ENCODE results near the gene OSM.

The OSM gene

DNA sequence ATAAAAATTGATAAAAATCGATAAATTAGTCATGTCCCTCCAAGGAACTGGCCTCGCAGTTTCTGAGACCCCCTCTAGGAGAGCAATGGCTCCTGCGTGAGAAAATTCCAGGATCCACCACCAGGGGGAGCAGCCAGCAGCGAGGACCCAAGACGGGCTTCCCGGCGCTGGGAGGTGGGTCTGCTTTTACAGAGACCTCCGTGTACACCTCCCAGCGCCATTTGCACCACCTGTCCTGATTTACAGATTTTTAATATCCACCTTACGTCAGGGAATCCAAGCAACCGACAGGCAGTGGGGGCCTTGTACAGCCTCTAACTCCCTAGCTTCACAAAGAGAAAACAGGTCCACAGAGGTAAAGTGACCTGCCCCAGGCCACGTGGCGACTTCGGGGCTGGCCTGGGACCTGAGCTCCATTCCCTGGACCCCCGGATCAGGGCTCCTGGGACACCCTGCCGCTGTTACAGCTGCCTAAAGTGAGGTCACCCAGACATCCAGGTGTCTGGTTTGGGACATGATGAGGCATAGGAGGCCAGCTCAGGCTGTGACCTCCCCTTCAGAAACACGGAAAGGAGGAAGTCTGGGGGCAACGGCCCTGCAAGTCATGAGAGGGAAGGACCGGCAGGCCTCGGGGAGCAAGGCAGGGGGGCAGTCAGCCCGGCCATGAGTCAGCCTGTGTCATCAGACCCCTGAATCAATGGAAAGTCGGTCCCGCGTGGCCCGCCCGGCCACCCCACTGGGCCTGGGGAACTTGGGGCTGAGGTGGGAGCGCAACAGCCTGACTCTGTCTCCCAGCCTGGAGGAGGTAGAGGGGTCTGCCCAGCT is 3.5 kb downstream of the OSM start:
- peak; percentile 64 for DNase-seq (ENCODE audit: low spot score)

DNA sequence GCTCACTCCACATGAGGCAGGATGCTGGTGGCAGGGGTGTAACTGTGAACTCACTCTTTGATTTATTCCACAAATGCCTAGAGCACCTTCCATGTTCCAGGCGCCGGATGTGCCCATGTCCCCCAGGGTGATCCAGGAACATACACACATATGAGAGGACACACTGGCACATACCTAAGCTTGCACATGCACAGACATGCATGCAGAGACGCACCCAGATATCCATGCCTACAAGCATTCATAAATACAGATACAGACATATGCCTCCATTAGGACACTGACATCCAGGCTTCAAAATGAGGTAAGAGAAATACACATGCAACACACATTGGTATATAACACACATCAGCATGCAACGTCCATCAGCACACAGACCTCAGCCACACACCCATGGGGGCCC is 4.5 kb downstream of the OSM start:
- DNase-seq (ENCODE audit: low spot score) = no peak

DNA sequence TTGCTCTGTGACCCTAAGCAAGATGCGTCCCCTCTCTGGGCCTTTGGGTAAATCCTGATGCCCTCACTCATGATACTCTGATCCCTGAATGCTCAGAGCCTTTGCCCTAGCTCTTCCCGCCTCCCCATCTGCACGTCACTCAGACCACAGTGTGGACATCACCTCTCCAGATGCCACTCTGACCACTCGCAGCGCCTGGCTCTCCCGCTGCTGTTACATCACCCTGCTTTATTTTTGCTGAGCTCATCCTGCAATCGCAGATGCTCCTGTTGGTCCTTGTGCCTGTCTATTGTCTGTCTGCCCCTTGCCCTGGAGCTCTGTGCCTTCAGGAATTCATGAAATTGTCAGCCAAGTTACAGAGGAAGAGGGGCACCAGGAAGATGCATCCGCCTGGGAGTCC is 5.5 kb downstream of the OSM start:
- DNase-seq (ENCODE audit: low spot score) = no peak

DNA sequence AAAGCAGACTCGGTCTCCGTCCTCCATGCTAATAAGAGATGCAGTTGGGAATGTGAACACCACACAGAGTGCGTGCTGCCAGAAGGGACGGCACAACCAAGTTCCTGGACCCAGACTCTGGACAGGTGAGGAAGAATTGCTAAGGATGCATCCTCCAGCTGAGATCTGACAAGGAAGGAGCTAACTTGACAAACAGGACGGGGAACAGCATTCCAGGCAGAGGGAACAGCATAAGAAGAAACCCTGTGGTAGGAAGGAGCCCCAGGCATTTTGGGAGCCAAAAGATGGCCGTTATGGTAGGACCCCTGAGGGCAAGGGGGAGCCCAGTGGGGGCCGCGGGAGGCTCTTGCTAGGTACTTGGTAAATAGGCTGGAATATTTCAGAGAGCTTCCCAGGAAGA is 6.0 kb downstream of the OSM start:
- DNase-seq (ENCODE audit: low spot score) = no peak

DNA sequence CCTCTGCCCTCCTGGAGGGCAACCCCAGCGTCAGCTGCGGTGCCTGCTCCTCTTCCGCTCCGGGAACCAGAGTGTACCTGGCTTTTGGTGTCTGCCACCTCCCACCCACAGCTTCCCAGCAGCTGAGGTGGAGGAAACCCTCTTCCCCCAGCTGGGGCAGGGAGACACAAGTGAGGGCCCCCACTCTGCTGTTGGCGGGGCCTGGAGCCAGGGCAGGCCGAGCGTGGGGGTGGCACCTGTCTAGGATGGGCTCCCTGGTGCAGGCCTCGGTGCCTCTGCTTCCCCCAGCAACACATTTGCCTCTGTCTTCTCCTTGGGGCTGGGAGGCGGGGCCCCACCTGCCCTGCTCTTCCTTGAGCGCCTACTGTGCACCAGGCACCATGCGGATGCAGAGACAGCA is 6.4 kb downstream of the OSM start:
- DNase-seq (ENCODE audit: low spot score) = no peak

DNA sequence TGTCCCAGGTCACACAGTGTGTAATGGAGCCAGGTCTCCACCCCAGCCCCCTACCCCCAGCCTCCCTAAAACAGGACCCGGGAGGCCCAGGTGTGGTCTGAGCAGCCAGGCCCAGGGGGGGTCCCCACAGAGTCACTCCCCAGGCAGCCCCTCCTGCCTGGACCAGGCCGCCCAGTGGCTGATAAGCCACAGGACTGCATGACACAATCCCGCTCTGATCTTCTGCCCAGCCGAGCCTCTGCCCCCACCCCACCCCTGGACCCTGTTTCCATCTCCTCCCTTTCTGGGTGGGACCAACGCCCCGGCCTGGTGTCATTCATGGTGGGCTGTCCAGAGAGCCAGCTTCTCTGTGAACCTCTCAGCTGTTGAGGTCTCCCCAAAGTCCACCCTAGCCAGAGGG is 12.3 kb downstream of the OSM start:
- no peak for DNase-seq (ENCODE audit: low spot score)

DNA sequence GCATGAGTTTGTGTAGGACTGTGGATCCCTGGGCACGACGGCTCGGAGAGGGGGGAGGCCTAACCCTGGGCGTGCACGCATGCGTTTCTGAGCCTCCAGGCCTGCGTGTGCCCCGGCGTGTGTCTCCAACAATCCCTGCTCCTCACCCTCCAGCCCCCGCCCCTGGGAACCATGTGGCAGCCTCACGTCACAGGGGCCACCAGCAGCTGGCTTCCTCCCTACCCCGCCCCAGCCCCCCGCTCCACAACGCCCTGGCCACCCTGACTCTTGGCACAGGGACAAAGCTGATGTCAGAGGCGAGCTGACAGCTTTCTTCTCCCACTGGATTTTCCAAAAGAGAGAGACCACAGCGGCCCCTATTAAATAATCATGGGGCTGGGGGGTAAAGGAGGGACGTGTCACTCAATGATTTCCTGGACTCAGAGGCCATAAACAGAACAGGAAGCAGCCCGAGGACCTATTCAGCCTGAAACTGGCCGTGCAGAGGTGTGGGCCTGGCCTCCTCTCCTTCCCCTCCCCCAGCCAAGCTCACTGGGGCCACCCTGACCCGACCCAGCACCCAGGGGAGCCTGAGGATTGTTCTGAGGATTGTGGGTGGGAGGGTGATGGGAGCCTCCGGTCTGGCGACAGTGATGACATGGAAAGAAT is 13.3 kb downstream of the OSM start:
- peak; percentile 74 for DNase-seq (ENCODE audit: low spot score)

DNA sequence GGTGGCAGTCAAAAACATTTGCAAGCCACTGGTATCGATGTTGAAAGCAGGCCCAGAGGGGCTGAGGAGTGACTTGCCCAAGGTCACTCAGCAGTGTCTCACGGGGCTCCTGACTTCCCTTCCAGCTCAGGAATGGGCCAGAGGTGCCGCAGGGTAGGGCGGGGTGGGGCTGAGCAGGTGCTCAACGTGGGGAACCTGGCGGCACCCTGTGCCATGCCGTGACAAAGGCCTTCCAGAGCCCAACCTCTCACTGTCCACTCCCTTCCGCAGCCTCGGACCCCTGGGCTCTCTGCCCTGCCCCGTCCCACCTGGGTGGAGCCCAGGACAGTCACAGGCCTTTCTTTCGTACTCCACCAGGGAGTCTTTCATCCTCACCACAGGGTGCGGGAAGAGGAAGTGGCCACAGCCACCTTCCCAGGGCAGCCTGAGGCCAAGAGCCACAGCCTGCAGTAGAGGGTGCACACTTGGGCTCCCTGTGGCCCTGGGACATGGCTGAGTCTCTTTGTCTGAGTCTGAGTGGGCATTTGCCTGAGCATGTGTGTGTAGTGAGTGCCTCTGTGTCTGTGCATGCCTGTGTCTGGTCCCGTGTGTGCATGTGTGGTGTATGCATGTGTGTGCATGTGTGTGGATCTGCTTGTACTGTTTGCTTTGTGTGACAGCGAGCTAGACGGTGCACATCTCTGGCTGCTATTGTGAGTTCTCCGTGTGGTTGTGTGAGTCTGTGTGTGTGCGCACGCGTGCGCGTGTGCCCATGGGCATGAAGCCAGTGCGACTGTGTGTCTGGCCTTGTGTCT is 14.0 kb downstream of the OSM start:
- DNase-seq (ENCODE audit: low spot score) = no peak

DNA sequence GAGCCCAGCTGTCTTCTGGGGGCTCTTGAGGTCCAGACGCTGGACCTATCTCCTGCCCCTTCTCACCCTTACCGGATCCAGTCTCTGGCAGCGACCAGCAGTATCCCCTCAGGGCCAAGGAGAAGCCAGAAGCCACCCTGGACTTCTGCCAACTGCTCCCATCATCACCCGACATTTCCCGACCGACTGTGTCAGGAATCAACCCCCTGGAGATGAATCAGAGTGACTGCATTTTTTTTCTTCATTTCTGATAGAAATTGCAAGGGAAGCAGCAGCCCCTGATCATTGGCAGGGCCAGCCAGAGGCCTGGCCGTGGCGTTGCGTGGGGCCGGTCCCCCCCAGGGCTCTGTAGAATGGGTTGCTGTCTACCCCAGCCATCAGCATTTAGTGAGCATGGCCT is 14.9 kb downstream of the OSM start:
- no peak for DNase-seq (ENCODE audit: low spot score)

DNA sequence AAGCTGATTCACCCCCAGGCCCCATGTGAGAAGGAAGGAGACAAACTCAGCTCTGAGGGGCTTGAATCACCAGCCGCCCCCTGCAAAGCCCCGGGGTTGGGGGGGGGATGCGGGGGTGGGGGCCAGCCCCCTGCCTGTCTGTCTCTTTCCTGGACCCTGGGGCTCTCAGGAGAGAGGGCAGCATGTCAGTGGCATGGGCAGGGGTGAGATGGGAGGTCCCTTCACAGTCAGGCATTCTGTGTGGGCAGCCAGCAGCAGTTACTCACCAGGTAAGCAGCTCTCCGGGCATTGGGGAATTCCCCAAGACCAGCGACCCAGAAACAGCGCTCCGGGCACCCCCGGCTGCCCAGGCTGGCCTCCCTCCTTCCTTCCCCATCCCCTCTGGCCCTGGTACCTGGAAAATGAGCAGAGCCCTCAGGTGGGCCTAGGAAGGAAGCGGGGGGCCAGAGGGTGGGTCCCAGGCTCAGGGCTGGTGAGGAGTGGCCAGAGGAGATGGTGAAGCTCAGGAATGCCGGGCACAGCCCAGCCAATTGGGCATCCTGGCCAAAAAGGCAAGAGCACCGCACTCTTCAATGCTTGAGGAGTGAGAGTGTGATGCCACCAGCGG is 15.9 kb downstream of the OSM start:
- no peak for DNase-seq (ENCODE audit: low spot score)

DNA sequence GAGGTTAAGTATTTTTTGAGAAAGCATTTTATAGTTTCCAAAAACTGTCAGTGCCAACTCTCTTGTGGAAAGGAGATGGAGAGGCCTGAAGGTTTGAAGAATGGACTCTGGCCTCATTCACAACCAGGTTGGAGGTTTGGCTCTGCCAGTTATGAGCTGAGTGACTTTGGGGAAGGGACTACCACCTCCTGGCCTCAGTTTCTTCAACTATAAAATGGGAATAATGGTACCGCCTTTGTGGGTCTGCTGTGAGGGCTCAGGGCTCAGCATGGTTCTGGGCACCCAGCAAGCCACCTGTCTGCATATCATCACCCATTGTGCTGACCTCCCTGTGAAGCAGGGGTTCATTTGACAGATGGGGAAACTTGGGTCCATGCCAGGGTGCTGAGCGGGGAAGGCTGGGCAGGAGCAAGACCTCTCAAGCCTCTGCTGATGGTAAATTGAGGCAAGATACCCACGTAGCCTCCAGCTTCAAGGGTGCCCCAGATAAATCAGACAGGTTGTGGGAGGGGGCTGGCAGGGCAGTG is 16.5 kb downstream of the OSM start:
- no peak for DNase-seq (ENCODE audit: low spot score)

DNA sequence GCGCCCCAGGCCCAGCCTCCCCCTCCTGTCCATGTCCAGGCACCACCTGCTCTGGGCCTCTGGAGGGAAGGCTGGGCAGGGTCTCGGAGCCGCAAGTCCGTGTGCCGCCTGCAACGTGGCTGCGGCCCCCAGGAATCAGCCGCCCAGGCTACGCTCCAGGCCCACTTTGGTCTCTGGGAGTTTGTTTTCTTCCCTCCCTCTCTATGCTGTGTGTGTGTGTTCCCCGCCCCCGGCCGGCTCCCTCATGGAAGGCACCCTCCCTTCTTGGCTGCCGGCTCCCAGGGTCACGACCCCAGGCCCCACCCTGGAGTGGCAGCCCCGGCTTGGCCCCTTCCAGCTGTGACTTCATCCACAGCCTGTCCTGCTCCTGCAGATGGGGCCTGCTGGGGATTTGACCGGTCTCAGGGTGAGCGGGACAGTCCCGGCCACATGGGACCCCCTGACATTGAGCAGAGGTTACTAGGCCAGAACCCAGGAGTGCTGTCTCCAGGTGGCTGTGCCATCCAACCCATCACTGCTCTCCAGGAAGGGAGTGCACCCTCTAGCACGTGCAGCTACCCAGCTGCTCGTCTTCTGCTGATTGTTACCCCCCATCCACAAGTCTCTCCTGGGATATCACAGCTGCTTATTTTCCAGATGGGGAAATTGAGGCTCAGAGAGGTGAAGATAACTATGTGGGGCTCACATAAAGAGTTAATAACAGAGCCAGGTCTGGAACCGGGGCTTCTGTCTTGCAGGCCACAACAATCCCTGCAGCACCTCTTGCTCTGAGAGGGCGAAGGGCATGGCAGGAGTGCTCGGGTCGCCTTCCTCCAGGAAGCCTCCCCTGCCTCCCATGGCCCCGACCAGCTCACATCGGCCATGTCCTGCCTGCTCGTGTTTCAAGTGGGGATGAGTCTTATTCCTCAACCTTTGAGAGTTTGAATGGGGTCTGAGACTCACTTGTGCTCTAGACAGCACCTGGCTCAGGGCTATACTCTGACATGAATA is 17.3 kb downstream of the OSM start:
- DNase-seq (ENCODE audit: low spot score) = no peak

DNA sequence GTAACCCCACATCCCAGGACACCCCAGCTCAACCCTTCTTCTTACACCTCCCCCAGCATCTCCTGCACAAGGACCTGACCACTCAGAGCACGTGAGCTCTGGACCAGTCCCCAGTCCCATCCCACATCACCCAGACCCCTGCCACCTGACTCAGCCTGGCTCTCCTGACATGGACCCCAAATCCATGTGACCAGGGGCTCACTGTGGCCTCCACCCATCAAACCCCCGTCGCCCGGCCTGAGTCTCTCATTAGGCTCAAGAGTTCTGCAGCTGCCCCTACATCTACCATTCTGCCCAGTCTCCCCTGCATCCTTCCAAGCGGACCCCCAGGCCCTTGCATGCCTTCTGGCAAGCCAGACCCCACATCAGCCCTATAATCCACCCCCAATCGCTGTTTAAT is 18.2 kb downstream of the OSM start:
- DNase-seq (ENCODE audit: low spot score) = no peak

DNA sequence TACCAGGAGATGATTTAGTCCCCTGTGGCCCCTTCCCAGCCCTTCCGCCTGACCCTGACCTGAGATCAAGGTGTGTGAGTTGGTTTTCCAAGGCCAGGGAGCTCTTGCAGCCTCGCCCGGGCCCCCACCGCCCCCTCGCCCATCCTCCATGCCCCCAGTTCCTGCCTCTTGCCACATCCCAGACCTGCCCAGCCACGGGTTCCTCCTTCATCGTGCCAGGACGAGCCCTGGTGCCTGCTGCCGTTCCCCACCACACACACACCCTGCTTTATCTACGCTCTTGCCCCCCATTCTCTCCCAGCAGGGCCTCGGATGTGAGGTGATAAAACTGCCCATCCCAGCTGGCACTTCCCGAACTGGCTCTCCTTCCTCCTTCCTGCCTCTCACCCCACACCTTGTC is 18.7 kb downstream of the OSM start:
- no peak for DNase-seq (ENCODE audit: low spot score)

DNA sequence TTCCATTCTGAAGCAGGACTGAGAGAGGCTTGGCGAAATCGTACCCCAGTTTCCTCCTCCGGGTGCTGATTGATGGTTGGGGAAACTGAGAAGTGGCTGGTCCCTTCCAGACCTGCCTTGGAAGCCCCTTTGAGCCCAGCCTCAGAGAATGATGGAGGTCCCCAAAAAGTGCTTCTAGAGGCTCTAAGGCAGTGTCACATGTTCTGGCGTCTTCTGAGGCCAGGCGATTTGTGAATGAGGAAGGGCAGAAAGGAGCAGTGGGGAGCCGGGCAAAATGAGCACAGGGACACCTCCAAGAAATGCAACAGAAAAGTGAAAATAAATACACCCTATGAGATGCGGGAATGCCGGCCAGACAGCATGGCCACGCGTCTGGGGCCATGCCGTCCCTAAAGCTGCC is 19.1 kb downstream of the OSM start:
- no peak for DNase-seq (ENCODE audit: low spot score)

DNA sequence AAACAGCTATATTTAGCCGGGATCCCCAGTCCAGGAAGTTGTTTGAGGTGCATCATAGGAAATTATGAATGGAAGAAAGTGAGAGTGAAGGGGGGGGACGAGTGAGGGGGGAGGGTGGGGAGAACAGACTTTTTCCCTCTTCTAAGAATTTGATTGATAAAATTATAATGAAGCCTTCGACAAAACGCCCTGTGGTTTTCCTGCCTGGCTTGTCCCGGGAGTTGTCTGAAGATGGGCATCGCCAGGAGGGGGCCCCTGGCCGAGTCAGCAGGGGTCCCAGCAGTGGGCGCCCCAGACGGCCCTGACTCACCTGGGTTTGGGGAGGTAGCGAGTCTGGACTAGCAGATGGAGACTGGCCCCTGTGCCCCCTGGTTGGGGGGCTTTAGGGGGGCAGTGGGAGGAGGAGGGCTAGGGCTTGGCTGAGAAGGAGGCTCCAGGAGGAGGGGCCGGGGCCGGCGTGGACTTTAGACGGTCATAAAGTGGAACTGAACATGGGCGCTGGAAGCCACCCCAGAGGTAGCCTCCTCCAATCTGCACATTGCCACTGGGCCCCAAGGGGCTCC is 19.8 kb downstream of the OSM start:
- DNase-seq (ENCODE audit: low spot score) = no peak

DNA sequence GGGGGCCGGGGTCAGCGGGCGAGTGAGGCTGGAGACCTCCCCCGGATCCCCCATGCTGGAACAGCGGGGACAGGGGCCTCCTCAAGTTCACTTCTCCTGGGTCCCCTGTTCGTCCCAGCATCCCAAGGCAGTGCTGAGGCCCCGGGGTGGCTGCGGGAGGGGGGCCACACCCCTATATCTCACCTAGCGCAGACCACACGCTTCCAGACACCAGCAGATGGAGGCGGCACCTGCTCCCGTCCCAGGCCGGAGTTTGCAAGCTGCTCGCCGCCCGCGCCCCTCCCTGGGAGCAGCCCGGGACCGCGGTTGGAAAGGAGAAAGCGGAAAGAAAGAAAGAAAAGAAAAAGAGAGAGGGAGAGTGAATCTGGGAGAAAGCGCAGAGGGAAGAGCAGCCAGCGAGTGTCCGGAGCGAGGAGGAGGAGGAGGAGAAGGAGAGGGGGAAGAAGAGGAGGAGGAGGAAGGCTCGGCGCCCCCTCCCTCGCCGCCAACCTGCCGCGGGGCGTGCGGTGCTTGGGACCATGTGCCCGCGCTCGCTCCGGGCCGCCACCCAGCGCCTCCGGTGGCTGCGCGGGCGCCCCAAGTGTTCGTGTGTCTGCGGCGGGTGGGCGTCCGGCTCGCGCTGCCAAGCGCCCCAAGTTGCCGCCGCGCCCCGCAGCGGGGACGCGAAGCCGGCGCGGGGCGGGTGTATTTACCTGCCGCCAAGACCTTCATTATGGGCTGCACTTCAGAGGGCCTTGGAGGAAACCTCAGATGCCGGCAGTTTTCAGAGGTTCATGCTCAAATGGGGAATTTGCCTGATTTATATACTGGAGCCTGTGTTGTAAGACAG is 20.5 kb downstream of the OSM start, which contains the start of gene LIF:
Gene LIF, minus strand, starts transcription at position 775 of the 829 bp plus-strand sequence. Its CDS starts 64 bp downstream, at position 711.
- no peak for DNase-seq (ENCODE audit: low spot score)

DNA sequence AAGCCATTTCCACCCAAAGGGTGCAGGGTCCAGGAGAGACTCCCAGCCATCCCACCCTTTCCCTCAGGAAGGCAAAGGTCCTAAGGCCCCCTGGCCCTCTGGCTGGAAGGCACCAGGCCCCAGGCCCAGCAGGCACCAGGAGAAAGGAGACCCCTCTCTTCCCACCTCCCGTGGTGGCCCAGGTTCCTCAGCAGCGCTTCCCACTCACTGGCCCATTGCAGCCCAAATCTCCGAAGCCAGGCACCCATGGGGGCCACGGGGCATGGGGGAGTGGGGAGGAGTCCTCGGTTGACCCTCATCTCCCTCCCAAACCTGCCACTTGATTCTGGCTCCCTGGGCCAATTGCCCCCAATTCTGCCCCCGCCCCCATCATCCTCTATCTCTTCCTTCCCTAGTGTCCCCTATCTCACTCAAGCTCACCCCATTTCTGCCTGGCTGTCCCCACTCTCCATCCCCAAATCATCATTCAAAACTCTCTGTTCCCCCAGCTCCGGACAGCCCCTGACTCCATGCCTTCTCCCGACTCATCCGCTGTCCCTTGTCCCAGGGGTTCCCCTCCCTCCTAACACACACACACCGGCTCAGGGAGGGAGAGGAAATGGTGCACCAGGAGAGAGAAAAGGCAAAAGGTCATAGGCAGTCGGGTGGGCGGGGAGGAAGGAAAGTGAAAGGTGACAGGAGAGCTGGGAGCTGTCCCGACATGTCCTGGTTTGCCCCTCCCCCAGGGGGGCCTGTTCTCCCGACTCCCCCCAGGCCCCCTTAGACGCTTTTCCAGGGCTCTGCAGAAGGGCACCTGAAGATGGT is 21.3 kb downstream of the OSM start:
- DNase-seq (ENCODE audit: low spot score) = no peak

DNA sequence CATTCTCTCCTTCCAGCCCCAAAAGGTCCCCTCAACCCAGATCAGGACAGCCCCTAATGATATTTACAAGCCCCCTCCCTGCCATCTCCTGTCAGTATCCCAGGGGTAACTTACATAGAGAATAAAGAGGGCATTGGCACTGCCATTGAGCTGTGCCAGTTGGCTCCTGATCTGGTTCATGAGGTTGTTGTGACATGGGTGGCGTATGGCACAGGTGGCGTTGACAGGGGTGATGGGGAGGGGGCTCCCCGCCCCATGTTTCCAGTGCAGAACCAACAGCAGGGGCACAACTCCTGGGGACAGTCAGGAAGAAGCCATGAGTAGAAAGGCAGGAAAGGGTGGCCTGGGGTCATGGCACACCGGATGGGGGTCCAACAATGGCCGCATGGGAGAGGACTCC is 22.0 kb downstream of the OSM start:
- no peak for DNase-seq (ENCODE audit: low spot score)
